KG1 (cell line): ENCODE measurements around the gene FLNC.

Source experiments
- DNase-seq: peaks from one replicate; lab custom pipeline; 2025; lab: John Stamatoyannopoulos, UW

Gene FLNC

DNA sequence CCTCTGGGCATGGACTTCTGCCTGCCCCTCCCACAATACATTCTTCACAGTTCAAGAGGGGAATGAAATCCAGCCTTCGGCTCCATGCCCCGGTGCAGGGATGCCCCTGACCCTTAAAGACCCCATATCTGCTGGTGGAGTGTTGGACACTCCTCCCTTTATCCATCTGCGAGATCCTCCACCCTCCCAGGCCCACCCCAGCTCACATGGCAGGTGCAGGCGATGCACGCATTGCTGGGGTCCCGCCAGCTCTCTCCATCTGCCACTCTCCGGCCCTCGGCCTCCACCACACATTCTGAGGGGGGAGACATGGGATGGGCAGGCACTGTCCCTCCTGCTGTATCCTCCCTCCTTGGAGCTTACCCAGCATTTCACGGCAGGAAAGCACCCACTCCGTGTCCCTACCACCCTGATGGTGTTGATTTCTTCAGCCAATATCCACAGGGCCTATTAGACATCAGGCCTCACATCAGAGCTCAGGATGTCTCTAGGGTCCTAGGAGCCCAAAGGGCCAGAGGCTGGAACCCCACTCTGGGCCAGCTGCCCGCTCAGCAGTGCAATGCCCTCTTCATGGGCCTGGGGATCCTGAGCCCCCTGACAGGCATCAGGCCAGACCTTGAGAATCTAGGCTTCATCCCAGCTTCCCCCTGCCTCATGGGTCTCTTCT lies 50.7 kb downstream of the FLNC start:
- DNase-seq, result no peak

DNA sequence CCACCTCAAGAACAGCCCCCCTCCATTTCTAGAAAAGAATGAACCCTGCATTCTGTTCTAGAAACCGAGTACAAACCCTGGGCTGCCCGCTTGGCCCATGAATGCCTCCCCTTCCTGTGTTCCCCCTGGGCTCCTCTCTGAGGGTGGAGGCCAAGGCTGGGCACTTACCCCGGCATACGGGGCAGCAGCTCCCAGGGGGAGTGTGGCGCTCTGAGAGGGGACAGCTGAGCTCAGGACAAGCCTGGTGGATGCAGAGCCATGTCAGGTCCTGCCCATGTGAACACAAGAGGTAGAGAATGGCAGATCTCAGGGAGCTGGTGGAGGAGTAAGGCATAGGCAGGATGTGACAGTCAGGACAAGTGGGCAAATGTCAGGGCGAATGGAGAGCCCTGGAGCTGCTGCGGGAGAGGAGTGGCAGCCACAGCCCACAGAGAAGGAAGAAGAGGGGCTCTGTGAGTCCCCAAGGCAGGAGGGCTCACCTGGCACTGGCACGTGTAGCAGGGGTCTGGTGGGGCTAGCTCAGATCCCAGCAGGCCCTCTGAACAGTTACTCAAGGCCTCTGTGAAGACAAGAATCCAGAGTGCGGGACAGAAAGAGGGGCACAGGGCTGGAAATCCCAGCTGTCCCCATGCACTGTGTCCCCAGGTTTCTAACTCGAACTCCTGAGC lies 51.4 kb downstream of the FLNC start:
- DNase-seq, result no peak

- no peak for DNase-seq
Measured at GRCh38 chr7:128882134-128882533, 51.9 kb downstream of the FLNC start.

- DNase-seq, result peak; percentile 38
Measured at GRCh38 chr7:128883622-128884448, 53.6 kb downstream of the FLNC start.

- DNase-seq, result no peak
Measured at GRCh38 chr7:128884561-128885369, 54.6 kb downstream of the FLNC start.

DNA sequence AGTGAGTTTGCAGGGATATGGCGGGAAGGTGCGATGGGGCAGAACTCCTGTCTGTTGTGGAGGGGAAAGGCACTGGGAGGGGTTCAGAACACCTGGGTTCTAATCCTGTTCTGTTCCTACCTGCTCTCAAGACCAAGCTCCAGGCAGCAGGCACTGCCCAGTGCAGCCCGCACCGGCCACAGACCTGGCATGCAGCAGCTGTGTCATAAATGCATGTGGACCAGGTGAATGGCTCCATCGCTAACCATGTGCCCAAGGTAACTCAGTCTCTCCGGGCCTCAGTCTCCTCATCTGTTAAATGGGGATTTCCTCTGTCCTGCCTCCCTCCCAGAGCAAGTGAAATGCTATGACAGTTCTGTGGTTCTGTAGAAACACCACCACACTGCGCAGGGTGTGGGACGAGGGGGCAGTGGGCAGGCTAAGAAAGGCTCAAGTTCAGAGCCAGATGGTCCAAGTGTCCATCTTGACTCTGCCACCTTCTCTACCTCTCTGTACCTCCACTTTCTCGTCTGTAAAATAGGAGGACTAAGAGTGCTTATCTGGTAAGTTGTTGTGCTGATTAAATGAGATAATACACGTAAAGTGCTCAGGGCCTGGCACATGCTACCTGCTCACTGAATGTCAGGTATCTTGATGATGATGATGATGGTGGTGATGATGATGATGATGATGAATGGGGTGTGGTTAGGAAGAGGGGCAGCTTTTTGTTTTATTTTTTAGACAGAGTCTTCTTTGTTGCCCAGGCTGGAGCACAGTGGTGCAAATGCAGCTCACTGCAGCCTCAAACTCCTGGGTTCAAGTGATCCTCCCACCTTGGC lies 55.4 kb downstream of the FLNC start:
- no peak for DNase-seq

DNA sequence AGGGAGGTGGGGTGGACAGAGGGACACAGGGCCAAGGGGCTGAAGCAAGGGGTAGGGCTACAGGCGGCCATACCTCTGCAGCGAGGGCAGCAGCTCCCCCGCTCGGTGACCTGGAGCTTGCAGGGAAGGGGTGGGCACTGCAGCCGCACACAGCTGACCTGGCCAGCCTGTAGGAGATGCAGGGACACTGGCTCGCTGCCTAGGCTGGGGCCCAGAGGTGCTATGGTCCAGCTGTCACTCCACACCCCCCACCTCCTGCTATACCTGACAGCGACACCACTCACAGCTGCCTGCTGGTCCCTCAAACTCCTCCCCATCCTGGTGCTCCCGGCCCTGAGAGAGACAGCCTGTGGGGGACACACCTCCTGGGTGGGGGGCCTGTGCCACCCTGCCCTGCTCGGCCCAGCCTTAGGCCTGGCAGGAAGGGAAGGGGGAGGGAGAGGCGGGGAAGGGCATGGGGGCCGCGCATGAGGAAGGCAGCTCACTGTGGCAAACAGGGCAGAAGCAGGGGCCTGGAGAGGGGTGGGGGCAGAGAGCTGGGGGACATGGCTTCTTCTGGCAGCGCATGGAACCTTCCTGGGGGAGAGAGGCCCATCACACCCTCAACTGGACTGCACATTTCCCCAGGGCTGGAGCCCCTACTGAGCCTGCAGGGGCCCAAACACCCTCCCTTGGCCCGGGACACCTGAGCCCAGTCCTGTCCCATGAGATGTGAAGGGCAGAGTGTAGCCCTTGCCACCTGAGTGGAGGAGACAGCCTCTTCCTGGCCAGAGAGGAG lies 56.4 kb downstream of the FLNC start:
- no peak for DNase-seq

- DNase-seq, result no peak
Measured at GRCh38 chr7:128887169-128888038, 57.2 kb downstream of the FLNC start.

GRCh38 chr7:128888039-128888755 lies 58.0 kb downstream of the FLNC start:
- DNase-seq, result no peak

- DNase-seq, result no peak
Measured at GRCh38 chr7:128888756-128889095, 58.5 kb downstream of the FLNC start.

- no peak for DNase-seq
Measured at GRCh38 chr7:128889121-128889520, 58.9 kb downstream of the FLNC start.

DNA sequence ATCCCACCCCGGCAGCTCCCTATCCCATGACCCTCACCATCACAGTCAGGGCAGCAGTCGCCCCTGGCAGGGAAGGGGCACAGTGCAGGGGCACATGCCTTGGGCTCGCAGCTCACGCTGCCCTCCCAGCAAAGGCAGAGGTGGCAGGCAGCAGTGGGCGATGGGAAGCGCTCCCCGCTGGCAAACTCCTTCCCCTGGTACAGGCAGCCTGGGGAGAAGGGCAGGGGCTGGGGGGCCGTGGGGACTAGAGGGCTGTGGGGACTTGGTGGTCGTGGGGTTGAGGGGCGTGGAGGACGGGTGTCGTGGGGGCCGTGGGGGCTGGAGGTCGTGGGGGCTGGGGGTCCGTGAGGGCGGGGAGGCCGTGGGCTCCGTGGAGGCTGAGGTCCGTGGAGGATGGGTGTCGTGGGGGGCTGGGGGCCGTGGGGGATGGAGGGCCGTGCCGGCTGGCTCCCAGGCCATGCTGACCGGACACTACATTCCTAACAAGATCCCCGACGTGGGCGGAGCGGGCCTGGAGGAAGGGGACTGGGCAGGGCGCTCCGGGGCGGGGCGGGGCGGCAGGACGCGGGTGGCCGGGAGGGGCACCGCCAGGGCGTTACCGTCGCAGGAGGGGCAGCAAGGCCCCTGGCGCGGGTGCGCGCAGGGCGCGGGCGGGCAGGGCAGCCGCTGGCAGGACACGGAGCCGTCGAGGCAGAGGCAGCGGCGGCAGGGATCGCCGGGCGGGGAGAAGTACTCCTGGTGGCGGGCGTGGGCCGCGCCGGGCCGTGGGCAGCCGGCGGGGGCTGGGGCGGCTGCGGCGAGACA lies 60.3 kb downstream of the FLNC start:
- DNase-seq, result no peak

DNA sequence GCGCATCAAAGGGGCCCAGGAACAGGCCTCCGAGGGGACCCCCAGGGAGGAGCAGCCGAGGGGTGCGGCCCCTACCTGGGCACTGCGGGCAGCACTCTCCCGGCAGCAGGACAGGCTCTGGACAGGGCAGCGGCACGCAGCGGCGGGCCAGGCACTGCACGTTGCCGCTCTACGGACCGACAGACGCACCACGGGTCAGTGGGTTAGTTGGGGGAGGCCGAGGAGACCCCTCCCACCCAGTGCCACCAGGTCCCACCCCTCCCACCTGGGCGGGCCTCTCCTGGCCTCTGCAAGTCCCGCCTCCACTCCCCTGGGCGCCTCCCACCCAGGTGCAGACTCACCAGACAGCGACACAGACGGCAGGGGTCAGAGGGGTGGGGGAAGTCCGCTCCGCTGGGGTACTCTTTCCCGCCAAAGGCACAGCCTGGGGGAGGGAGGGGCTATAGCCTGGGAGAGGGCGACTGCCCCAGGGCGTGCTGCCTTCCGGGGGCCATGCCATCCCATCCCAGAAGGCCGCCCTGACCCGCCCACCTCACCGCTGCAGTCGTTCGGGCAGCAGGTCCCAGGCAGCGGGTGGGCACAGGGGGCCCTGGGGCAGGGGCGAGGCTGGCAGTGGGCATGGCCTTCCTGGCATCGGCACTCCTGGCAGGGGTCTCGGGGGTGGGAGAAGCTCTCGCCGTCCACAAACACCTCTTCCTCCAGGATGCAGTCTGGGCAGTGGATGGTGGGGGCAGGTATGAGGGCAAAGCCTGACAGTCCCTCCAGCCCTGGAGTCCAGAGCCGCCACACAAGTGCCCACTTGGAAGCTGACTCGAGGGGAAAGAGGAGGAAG lies 61.1 kb downstream of the FLNC start:
- DNase-seq, result no peak

DNA sequence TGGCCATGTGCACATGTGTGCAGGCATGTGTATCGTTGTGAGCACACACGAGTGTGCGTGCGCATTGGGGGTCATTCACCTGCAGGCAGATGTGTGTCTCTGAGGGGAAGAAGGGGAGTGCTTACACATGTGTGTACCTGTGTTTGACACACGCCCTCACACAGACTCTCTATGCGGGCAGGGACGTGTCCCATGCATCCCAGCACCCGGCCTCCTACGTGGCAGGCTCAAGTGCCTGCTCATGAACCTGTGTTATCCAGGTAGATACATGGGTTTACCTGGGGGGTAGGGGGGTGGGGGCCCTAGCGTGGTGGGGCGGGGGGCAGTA lies 61.7 kb downstream of the FLNC start:
- DNase-seq, result no peak

DNA sequence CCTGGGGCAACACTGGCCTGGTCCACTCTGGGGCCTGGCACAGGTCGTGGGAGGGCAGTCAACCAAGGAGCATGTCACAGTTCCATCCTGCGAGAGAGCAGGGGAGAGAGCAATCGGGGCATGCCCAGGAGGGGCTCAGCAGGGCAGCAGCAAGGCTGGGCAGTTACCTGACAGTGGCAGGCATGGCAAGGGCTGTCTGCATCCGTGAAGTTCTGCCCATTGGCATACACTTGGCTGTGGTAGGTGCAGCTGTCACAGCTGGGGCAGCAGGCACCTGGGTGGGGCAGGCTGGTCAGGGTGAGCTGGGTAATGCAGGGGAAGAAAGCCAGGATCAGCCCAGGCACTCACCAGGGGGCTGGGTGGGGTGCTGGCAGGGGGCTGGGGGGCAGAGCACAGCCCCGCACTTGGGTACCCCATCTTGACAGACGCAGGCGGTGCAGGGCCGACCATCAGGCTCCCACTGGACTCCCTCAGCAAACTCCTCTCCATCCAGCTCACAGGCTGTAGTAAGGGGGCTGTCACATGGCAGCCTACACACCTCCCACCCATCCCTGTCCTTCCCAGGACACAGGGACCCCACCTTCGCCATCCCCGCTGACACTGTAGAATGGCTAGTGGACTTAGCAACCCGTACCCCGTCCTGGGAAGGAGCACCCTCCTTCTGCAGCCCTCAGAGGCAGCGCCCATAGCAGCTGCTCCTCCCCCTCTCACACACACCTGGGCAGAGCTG lies 62.5 kb downstream of the FLNC start:
- DNase-seq, result no peak

DNA sequence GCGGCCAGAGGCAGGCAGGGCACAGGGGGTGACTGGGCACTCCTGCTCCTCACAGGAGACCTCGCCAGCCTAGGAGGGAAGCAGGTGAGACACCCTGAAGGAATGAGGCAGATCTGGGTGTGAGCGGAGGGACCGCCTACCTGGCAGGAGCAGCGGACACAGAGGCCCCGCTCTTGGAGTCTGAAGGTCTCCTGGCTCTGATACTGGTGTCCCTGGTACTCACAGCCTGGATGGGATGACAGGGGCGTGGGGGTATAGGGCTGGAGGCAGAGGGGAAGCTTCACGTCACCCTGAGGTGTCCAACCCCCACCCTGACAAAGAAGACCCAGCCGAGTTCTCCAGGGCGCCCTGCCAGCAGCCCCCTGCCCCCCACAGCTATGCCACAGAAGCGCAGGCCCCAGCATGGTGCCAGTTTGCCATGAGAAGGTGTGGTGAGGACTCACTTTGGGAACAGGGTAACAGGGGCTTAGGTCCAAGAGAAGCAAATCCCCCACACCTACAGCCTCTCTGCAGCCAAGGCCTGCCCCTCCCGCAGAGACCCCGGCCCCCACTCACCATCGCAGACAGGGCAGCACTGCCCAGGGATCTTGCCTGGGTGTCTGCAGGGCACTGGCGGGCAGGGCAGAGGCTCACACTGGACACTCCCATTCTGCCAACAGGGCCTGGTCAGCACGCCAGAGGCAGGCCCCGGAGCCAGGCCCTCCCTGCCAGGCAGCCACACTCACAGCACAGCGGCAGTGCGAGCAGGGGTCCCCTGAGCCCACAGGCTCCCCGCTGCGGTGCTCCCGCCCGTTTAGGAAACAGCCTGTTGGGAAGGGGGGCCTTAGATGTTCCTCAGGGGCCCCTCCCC lies 63.3 kb downstream of the FLNC start:
- no peak for DNase-seq
